HepG2 (cell line): ENCODE measurements around the gene MCRIP2. TPM values are rescaled to one million over a fixed set of nuclear protein-coding genes. Genes with fewer than 3 reads are reported as not detected.

Experiments
- AGO1 ChIP-seq: fragments of 200-400 bp; formaldehyde crosslinking; IDR thresholded peaks from 2 replicates; pipeline ENCODE4 v1.6.1; 2017; ENCODE audit warnings: mild to moderate bottlenecking, low read depth, low read length, moderate library complexity; ENCODE audit not compliant: poor library complexity, severe bottlenecking
- ARNT2 ChIP-seq: sonication (generic); formaldehyde crosslinking; IDR thresholded peaks from 2 replicates; pipeline ENCODE4 v1.8.0; 2022; ENCODE audit warnings: mild to moderate bottlenecking, low read depth, missing genetic modification reagents, moderate library complexity
- MIER2 ChIP-seq: IDR thresholded peaks from 2 replicates; pipeline ENCODE4 v1.6.1; 2016; ENCODE audit warnings: missing biosample characterization, missing genetic modification reagents
- RXRA ChIP-seq: sonication (generic); formaldehyde crosslinking; IDR thresholded peaks from 2 replicates; pipeline ENCODE4 v1.5.1; 2020; ENCODE audit warnings: missing genetic modification reagents
- ZNF121 ChIP-seq: sonication (generic); formaldehyde crosslinking; IDR thresholded peaks from 2 replicates; pipeline ENCODE4 v1.5.0; 2020; ENCODE audit warnings: mild to moderate bottlenecking, missing genetic modification reagents
- ZNF552 ChIP-seq: sonication (generic); formaldehyde crosslinking; IDR thresholded peaks from 2 replicates; pipeline ENCODE4 v1.9.0; 2022; ENCODE audit warnings: missing genetic modification reagents, mild to moderate bottlenecking, borderline replicate concordance
- ZNF891 ChIP-seq: sonication (generic); formaldehyde crosslinking; IDR thresholded peaks from 2 replicates; pipeline ENCODE4 v1.5.0; 2020; ENCODE audit warnings: mild to moderate bottlenecking, missing genetic modification reagents
- polyA plus RNA-seq, 8 experiments: library from polyadenylated mRNA; depleted of rRNA in 3 of 8; stranded (reverse) in 7 of 8; unstranded in 1 of 8; fragments of >200 nt; fragmentation: Illumina TruSeq in 4 of 8; extraction: Trizol in 4 of 8; gene quantifications; 2 replicates each; pipeline versions ENCODE4 v1.2.1 to v1.2.3, GENCODE V29; 2011 to 2016; ENCODE audit warnings: low read depth in 4 of 8, missing spikeins in 1 of 8, mixed read lengths in 1 of 8; ENCODE audit not compliant: insufficient read depth in 1 of 8
- total RNA-seq, 5 experiments: library from RNA; depleted of rRNA; stranded (reverse); fragments of >200 nt; fragmentation: Illumina TruSeq; extraction: Trizol; gene quantifications; 2 replicates each; pipeline ENCODE4 v1.2.3, GENCODE V29; 2016; ENCODE audit warnings: low read depth in 1 of 5
- TF ChIP-seq, protein P1 (sequence below), 2 experiments: fragments of 450-650 bp in 1 of 2; sonication (generic) in 1 of 2; formaldehyde crosslinking in 1 of 2; IDR thresholded peaks; 2 replicates each; pipeline versions ENCODE4 v1.6.1 to v1.8.0; 2016 to 2022; ENCODE audit warnings: antibody characterized with exemption in 1 of 2, mild to moderate bottlenecking in 1 of 2, missing genetic modification reagents in 1 of 2
- TF ChIP-seq, protein P2 (sequence below): sonication (generic); formaldehyde crosslinking; IDR thresholded peaks from 2 replicates; pipeline ENCODE4 v1.4.0; 2020; ENCODE audit warnings: missing genetic modification reagents
- TF ChIP-seq, protein P3 (sequence below): sonication (generic); formaldehyde crosslinking; IDR thresholded peaks from 2 replicates; pipeline ENCODE4 v1.4.0; 2020; ENCODE audit warnings: missing genetic modification reagents, low read depth, mild to moderate bottlenecking, borderline replicate concordance
- TF ChIP-seq, protein P4 (sequence below): sonication (generic); formaldehyde crosslinking; IDR thresholded peaks from 2 replicates; pipeline ENCODE4 v1.9.0; 2021; ENCODE audit warnings: missing genetic modification reagents, mild to moderate bottlenecking, borderline replicate concordance

The MCRIP2 gene
- total and polyA plus RNA-seq, 2 of the 13 experiments (the other 11 are each of a cell fraction or from before 2014, with no cell fraction given), result 39.6 to 76.7 TPM

DNA sequence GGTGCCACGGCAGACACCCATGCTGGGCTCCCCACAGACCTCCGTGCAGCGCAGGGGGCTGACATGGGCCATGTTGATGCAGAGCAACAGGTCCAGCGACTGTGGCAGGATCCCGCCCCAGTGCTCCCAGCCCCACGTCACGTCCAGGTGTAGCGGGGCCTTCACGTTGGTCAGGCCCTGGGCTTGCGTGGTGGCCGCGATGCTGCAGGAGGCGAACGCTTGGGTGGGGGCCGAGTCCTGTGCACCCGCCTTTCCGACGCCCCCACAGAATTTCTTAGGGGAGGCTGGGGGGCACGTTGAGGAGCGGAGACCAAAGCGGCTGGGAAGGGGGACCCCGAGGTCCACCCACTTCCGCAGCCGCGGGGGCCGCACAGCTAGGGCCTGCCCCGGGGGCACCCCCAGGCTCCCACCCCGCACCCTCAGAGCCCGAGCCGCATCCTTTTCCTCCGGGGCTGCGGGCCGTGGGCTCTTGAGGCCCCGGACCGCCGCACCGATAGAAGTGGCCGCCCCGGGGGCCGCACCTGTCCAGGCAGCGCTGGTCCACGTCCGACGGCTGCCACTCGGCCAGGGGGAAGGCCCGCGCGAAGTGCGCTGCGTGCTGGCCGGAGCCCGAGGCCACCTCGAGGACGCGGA is 5.9 kb upstream of the MCRIP2 start (continued):
- TF ChIP-seq, protein P1, sequence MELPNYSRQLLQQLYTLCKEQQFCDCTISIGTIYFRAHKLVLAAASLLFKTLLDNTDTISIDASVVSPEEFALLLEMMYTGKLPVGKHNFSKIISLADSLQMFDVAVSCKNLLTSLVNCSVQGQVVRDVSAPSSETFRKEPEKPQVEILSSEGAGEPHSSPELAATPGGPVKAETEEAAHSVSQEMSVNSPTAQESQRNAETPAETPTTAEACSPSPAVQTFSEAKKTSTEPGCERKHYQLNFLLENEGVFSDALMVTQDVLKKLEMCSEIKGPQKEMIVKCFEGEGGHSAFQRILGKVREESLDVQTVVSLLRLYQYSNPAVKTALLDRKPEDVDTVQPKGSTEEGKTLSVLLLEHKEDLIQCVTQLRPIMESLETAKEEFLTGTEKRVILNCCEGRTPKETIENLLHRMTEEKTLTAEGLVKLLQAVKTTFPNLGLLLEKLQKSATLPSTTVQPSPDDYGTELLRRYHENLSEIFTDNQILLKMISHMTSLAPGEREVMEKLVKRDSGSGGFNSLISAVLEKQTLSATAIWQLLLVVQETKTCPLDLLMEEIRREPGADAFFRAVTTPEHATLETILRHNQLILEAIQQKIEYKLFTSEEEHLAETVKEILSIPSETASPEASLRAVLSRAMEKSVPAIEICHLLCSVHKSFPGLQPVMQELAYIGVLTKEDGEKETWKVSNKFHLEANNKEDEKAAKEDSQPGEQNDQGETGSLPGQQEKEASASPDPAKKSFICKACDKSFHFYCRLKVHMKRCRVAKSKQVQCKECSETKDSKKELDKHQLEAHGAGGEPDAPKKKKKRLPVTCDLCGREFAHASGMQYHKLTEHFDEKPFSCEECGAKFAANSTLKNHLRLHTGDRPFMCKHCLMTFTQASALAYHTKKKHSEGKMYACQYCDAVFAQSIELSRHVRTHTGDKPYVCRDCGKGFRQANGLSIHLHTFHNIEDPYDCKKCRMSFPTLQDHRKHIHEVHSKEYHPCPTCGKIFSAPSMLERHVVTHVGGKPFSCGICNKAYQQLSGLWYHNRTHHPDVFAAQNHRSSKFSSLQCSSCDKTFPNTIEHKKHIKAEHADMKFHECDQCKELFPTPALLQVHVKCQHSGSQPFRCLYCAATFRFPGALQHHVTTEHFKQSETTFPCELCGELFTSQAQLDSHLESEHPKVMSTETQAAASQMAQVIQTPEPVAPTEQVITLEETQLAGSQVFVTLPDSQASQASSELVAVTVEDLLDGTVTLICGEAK (IDR thresholded peaks at IDR 0.05), result no peak
- TF ChIP-seq, protein P1 (CRISPR knock-in tag; IDR thresholded peaks at IDR 0.05), result peak; percentile 63
- TF ChIP-seq ARNT2 (CRISPR knock-in tag) (no peak; the same call in 1 of the 2 replicates), RXRA (peak; percentile 22; the same call in 1 of the 2 replicates), MIER2 (CRISPR knock-in tag) (0 out of 2 replicates have a peak, but pooled peaks have one; percentile 1), ZNF552 (0 out of 2 replicates have a peak, but pooled peaks have one; percentile 73), AGO1 (peak; percentile 26), ZNF891 (CRISPR knock-in tag) (peak; percentile 1; the same call in 1 of the 2 replicates), ZNF121 (CRISPR knock-in tag) (0 out of 2 replicates have a peak, but pooled peaks have one; percentile 9)
- TF ChIP-seq, protein P2, sequence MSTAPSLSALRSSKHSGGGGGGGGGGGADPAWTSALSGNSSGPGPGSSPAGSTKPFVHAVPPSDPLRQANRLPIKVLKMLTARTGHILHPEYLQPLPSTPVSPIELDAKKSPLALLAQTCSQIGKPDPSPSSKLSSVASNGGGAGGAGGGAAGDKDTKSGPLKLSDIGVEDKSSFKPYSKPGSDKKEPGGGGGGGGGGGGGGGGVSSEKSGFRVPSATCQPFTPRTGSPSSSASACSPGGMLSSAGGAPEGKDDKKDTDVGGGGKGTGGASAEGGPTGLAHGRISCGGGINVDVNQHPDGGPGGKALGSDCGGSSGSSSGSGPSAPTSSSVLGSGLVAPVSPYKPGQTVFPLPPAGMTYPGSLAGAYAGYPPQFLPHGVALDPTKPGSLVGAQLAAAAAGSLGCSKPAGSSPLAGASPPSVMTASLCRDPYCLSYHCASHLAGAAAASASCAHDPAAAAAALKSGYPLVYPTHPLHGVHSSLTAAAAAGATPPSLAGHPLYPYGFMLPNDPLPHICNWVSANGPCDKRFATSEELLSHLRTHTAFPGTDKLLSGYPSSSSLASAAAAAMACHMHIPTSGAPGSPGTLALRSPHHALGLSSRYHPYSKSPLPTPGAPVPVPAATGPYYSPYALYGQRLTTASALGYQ (CRISPR knock-in tag), result 0 out of 2 replicates have a peak, but pooled peaks have one; percentile 4
- TF ChIP-seq, protein P3, sequence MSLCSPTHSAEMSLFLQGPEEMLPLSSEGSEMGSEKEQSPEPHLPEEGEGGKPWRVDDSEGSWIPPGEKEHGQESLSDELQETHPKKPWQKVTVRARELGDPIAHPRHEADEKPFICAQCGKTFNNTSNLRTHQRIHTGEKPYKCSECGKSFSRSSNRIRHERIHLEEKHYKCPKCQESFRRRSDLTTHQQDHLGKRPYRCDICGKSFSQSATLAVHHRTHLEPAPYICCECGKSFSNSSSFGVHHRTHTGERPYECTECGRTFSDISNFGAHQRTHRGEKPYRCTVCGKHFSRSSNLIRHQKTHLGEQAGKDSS (CRISPR knock-in tag), result 0 out of 2 replicates have a peak, but pooled peaks have one; percentile 48
- TF ChIP-seq, protein P4, sequence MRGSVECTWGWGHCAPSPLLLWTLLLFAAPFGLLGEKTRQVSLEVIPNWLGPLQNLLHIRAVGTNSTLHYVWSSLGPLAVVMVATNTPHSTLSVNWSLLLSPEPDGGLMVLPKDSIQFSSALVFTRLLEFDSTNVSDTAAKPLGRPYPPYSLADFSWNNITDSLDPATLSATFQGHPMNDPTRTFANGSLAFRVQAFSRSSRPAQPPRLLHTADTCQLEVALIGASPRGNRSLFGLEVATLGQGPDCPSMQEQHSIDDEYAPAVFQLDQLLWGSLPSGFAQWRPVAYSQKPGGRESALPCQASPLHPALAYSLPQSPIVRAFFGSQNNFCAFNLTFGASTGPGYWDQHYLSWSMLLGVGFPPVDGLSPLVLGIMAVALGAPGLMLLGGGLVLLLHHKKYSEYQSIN (CRISPR knock-in tag), result peak; percentile 64; the same call in 1 of the 2 replicates
